A549 (cell line): ENCODE data around the gene UNC13B. TPM values are rescaled to one million over a fixed set of nuclear protein-coding genes. Genes with fewer than 3 reads are reported as not detected.
"Not testable (repeated sequence)": the region's sequence is repeated elsewhere in the genome, so short reads cannot be mapped to it uniquely, and the experiment has no call there.

Source experiments
- ATAC-seq, 2 experiments: fragments of 200-7000 bp in 1 of 2; fragments of >200 bp in 1 of 2; cut with Nextera tagmentation in 1 of 2; cut with Tn5 transposase in 1 of 2; 3 replicates each; pipeline versions ENCODE4 v1.8.0 to v1.9.1; 2018 to 2020; ENCODE audit warnings: mild to moderate bottlenecking in 1 of 2, moderate library complexity in 1 of 2
- CTCF ChIA-PET: fragments of 300-600 bp; sonication (Branson Sonifier 250); formaldehyde crosslinking; extraction: SDS; loops from one replicate; lab custom pipeline; 2021; ENCODE audit warnings: antibody characterized with exemption, inconsistent platforms; lab: Yijun Ruan, JAX
- POLR2A ChIA-PET: fragments of 350-600 bp; formaldehyde crosslinking; extraction: SDS; loops from one replicate; lab custom pipeline; 2021; ENCODE audit warnings: antibody characterized with exemption, inconsistent platforms; lab: Yijun Ruan, JAX
- DNase-seq, 2 experiments: peaks; one replicate each; pipeline versions ENCODE4 v3.0.0 to v3.0.0-alpha.2; 2011 to 2016; ENCODE audit warnings: low read depth in 1 of 2, low spot score in 1 of 2
- FAIRE-seq: peaks from 2 replicates; lab custom pipeline; 2011; peaks lifted over from hg19 to GRCh38; lab: Jason Lieb, UNC
- H3K27ac ChIP-seq, 2 experiments: fragments of >200 bp; sonication (Bioruptor Twin); formaldehyde crosslinking; 3 replicates each; pipeline ENCODE4 v1.5.1; 2016 to 2017
- H3K4me1 ChIP-seq: fragments of >200 bp; sonication (Bioruptor Twin); formaldehyde crosslinking; 3 replicates; pipeline ENCODE4 v1.6.1; 2016
- H3K4me2 ChIP-seq: fragments of >200 bp; sonication (Bioruptor Twin); formaldehyde crosslinking; 3 replicates; pipeline ENCODE4 v1.6.1; 2016
- H3K4me3 ChIP-seq: fragments of >200 bp; sonication (Bioruptor Twin); formaldehyde crosslinking; 3 replicates; pipeline ENCODE4 v1.5.1; 2016
- H3K9me3 ChIP-seq: fragments of >200 bp; sonication (Bioruptor Twin); formaldehyde crosslinking; 3 replicates; pipeline ENCODE4 v1.6.1; 2016
- BHLHE40 ChIP-seq: IDR thresholded peaks from 2 replicates; pipeline ENCODE4 v1.6.1; 2012; ENCODE audit warnings: low read depth, low read length, inconsistent platforms
- CBX2 ChIP-seq: fragments of 200-600 bp; sonication (generic); IDR thresholded peaks from 2 replicates; pipeline ENCODE4 v1.6.1; 2016; ENCODE audit warnings: low read depth, mild to moderate bottlenecking, borderline replicate concordance
- CEBPB ChIP-seq, 2 experiments: fragments of >200 bp in 1 of 2; sonication (Bioruptor Twin) in 1 of 2; formaldehyde crosslinking in 1 of 2; IDR thresholded peaks; 2 replicates each; pipeline ENCODE4 v1.6.1; 2012 to 2016
- E2F6 ChIP-seq: IDR thresholded peaks from 2 replicates; pipeline ENCODE4 v1.6.1; 2012; ENCODE audit warnings: low read depth, borderline replicate concordance
- FOSL2 ChIP-seq, 2 experiments: fragments of 450-650 bp in 1 of 2; fragments of >200 bp in 1 of 2; sonication (Bioruptor Twin) in 1 of 2; formaldehyde crosslinking; IDR thresholded peaks; 2 replicates each; pipeline versions ENCODE4 v1.5.0 to v1.6.1; 2016 to 2020; ENCODE audit warnings: mild to moderate bottlenecking in 1 of 2, moderate library complexity in 1 of 2
- FOXS1 ChIP-seq: fragments of 250-450 bp; sonication (Bioruptor Pico); IDR thresholded peaks from 2 replicates; pipeline ENCODE4 v1.5.0; 2020; ENCODE audit warnings: mild to moderate bottlenecking, moderate library complexity
- HDAC2 ChIP-seq: fragments of 200-600 bp; sonication (generic); IDR thresholded peaks from 2 replicates; pipeline ENCODE4 v1.6.1; 2016
- HEYL ChIP-seq: fragments of 250-450 bp; sonication (Bioruptor Pico); IDR thresholded peaks from 2 replicates; pipeline ENCODE4 v1.8.0; 2021; ENCODE audit warnings: mild to moderate bottlenecking, moderate library complexity
- HMGXB4 ChIP-seq: fragments of 250-450 bp; sonication (Bioruptor Pico); IDR thresholded peaks from 2 replicates; pipeline ENCODE4 v1.5.0; 2021; ENCODE audit warnings: mild to moderate bottlenecking, moderate library complexity, borderline replicate concordance
- HOXB5 ChIP-seq: fragments of 250-450 bp; sonication (Bioruptor Pico); IDR thresholded peaks from 2 replicates; pipeline ENCODE4 v1.5.0; 2020; ENCODE audit warnings: mild to moderate bottlenecking, moderate library complexity
- JUN ChIP-seq, 2 experiments: fragments of >200 bp; sonication (Bioruptor Twin); formaldehyde crosslinking; IDR thresholded peaks; 2 replicates in 1 of 2; 3 replicates in 1 of 2; pipeline ENCODE4 v1.6.1; 2016 to 2017
- KDM5A ChIP-seq: fragments of 200-600 bp; sonication (generic); IDR thresholded peaks from 2 replicates; pipeline ENCODE4 v1.6.1; 2016; ENCODE audit warnings: antibody characterized with exemption, mild to moderate bottlenecking
- MAFK ChIP-seq: fragments of 450-650 bp; IDR thresholded peaks from 2 replicates; pipeline ENCODE4 v1.6.1; 2014; ENCODE audit not compliant: partially characterized antibody
- MAX ChIP-seq: IDR thresholded peaks from 2 replicates; pipeline ENCODE4 v1.6.1; 2012
- NFE2L2 ChIP-seq: fragments of 150-350 bp; conservative IDR thresholded peaks from 2 replicates; pipeline ENCODE4 v1.6.1; 2014; ENCODE audit warnings: low read length
- NPAS2 ChIP-seq: fragments of 250-450 bp; sonication (Bioruptor Pico); IDR thresholded peaks from 2 replicates; pipeline ENCODE4 v1.8.0; 2022; ENCODE audit warnings: mild to moderate bottlenecking, moderate library complexity, borderline replicate concordance
- PHF8 ChIP-seq: fragments of 200-600 bp; sonication (generic); IDR thresholded peaks from 2 replicates; pipeline ENCODE4 v1.6.1; 2016; ENCODE audit warnings: low read depth, mild to moderate bottlenecking, antibody characterized with exemption, moderate library complexity, borderline replicate concordance
- REST ChIP-seq: fragments of 200-600 bp; sonication (generic); IDR thresholded peaks from 2 replicates; pipeline ENCODE4 v1.6.1; 2016; ENCODE audit warnings: antibody characterized with exemption, mild to moderate bottlenecking, moderate library complexity
- RNF2 ChIP-seq: fragments of 200-600 bp; sonication (generic); IDR thresholded peaks from 2 replicates; pipeline ENCODE4 v1.6.1; 2016; ENCODE audit warnings: low read depth, mild to moderate bottlenecking, antibody characterized with exemption, moderate library complexity, borderline replicate concordance
- SREBF2 ChIP-seq: fragments of 450-650 bp; IDR thresholded peaks from 2 replicates; pipeline ENCODE4 v1.6.1; 2014; ENCODE audit warnings: mild to moderate bottlenecking, moderate library complexity
- TFCP2L1 ChIP-seq: fragments of 250-450 bp; sonication (Bioruptor Pico); IDR thresholded peaks from 2 replicates; pipeline ENCODE4 v1.5.0; 2021; ENCODE audit warnings: mild to moderate bottlenecking
- USF2 ChIP-seq: fragments of 450-650 bp; IDR thresholded peaks from 2 replicates; pipeline ENCODE4 v1.6.1; 2014; ENCODE audit warnings: antibody characterized with exemption
- ZC3H11A ChIP-seq: fragments of 450-650 bp; IDR thresholded peaks from 2 replicates; pipeline ENCODE4 v1.6.1; 2014; ENCODE audit warnings: antibody characterized with exemption, mild to moderate bottlenecking
- ZNF302 ChIP-seq: fragments of 250-450 bp; sonication (Bioruptor Pico); IDR thresholded peaks from 2 replicates; pipeline ENCODE4 v1.9.0; 2021; ENCODE audit warnings: inconsistent platforms, mild to moderate bottlenecking, moderate library complexity
- WGBS: methylation state at CpG from one replicate; pipeline ENCODE4 v1.1.6; 2017; ENCODE audit errors: missing lambda C conversion rate; 5-methylcytosine and 5-hydroxymethylcytosine counted together
- polyA plus RNA-seq, 4 experiments: library from polyadenylated mRNA; depleted of rRNA in 3 of 4; stranded (reverse); fragments of >200 nt; fragmentation: RNase III in 1 of 4; extraction: RNeasy Plus Mini Kit Qiagen cat#74134 plus additional on column Dnase treatment in 1 of 4; gene quantifications; 2 replicates in 3 of 4; 3 replicates in 1 of 4; pipeline ENCODE4 v1.2.3, GENCODE V29; 2011 to 2017

UNC13B gene
- polyA plus RNA-seq, 2 of the 4 experiments (the other 2 are of a cell fraction): 9.9 to 17.8 TPM

- CTCF ChIA-PET, DNase-seq, FAIRE-seq, H3K4me2 ChIP-seq, ATAC-seq, H3K27ac ChIP-seq, H3K4me3 ChIP-seq, H3K9me3 ChIP-seq, POLR2A ChIA-PET: not testable (repeated sequence)
- WGBS: 94% methylated on average over 20 of the region's 53 CpGs
- H3K4me1 ChIP-seq: peaks cover 30% of the 10 kb centered on the region
These were observed 22.1 kb downstream of the UNC13B start for GRCh38 chr9:35183755-35184480.

- 0 out of 3 replicates have a peak, but pooled peaks cover 7% of the 10 kb centered on the region for H3K4me1 ChIP-seq
- WGBS: 93% methylated on average over 5 of the region's 5 CpGs
- TF ChIP-seq ZC3H11A (no peak), NPAS2 (no peak), TFCP2L1 (CRISPR knock-in tag) (no peak), HDAC2 (no peak), KDM5A (no peak), NFE2L2 (no peak), PHF8 (no peak), MAFK (no peak), HEYL (CRISPR knock-in tag) (no peak), BHLHE40 (no peak)
- TF ChIP-seq, all 56 proteins: peak for 0
- FAIRE-seq (no peak), DNase-seq (no peak), ATAC-seq (no peak)
- Histone ChIP-seq H3K9me3 (peaks cover 7% of the 10 kb centered on the region), H3K4me3 (no peak overlapping the region), H3K27ac (no peak overlapping the region), H3K4me2 (no peak overlapping the region)
- CTCF ChIA-PET: no interaction called here
- POLR2A ChIA-PET: no interaction called here
These were observed 24.7 kb downstream of the UNC13B start for GRCh38 chr9:35186524-35186923.

- H3K9me3 ChIP-seq: peaks cover 36% of the 10 kb centered on the region
- ATAC-seq: no peak
- no peak for DNase-seq
- ChIA-PET POLR2A (no interaction called here), CTCF (interaction anchor here (0.6 to 1.0 kb wide), 2 partner anchors 26 to 52 kb away, joined by 3 read pairs; no protein-coding TSS in a partner anchor)
- H3K4me1 ChIP-seq: no peaks in the 10 kb centered on the region
- WGBS: 100% methylated on average over 1 of the region's 1 CpG
- TF ChIP-seq USF2: no peak
- no peak for TF ChIP-seq HMGXB4 (CRISPR knock-in tag)
- no peak for TF ChIP-seq FOSL2 (IDR thresholded peaks at IDR 0.05)
- no peak for TF ChIP-seq FOSL2 (CRISPR knock-in tag; IDR thresholded peaks at IDR 0.05)
- no peak for TF ChIP-seq JUN (IDR thresholded peaks at IDR 0.05)
- TF ChIP-seq RNF2: no peak
- TF ChIP-seq MAX: no peak
- no peak for TF ChIP-seq HOXB5 (CRISPR knock-in tag)
- TF ChIP-seq CEBPB (IDR thresholded peaks at IDR 0.05): no peak
- no peak for TF ChIP-seq REST
- no peak for TF ChIP-seq HDAC2
- no peak for TF ChIP-seq FOXS1
- TF ChIP-seq CBX2: no peak
- no peak for TF ChIP-seq MAFK
- TF ChIP-seq SREBF2: no peak
- TF ChIP-seq ZNF302: no peak
- no peak for TF ChIP-seq E2F6
- no peak overlapping the region for H3K4me3 ChIP-seq
- H3K27ac ChIP-seq: no peak overlapping the region
- FAIRE-seq: no peak
- H3K4me2 ChIP-seq: no peak overlapping the region
These were observed 28.4 kb downstream of the UNC13B start for GRCh38 chr9:35190203-35190602.
